ENCODE measurements around the gene UGT1A10. TPM values are rescaled to one million over a fixed set of nuclear protein-coding genes. Genes with fewer than 3 reads are reported as not detected.

Gene UGT1A10
- total and polyA plus RNA-seq, 2 donors (not counting 1 experiment from before 2014, with no cell fraction given): not detected

DNA sequence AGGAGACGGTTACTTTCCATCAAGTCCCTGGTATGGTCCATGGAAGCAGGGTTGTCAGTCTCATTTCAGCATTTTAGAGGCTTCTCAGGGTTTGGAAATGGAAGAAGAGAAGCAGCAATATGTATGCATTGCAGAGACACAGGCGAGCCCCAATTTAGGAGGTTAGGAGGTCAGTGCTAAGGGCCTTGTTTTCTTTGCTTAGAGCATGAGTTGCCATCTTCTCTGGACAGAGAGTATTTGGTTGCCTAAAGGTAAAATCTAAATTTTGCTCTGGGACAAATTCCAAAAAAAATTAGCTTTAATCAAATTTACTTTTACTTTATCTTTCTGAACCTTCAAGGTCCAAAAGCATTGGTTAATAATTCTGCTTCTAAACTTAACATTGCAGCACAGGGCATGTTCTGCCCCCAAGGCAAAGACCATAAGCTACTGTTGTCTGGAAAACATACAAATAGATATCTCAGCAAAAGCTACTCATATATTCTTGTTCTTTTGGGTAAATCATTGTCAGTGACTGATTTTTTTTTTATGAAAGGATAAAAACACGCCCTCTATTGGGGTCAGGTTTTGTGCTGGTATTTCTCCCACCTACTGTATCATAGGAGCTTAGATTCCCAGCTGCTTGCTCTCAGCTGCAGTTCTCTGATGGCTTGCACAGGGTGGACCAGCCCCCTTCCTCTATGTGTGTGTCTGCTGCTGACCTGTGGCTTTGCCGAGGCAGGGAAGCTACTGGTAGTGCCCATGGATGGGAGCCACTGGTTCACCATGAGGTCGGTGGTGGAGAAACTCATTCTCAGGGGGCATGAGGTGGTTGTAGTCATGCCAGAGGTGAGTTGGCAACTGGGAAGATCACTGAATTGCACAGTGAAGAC lies 35.3 kb downstream of the UGT1A10 start, which contains the start of gene UGT1A9:
Gene UGT1A9, plus strand, starts transcription at position 609 of the 872 bp plus-strand sequence. Its CDS starts 37 bp downstream, at position 646.
- H3K27ac ChIP-seq (ENCODE audit: low read length in 2 of 2): no peak within 1 kb of the TSS
- H3K9ac ChIP-seq (ENCODE audit: low read length): no peak within 1 kb of the TSS
- DNase-seq (no peak), ATAC-seq (ENCODE audit: low read depth) (no peak)
- no peaks in the 10 kb centered on the region for H3K9me3 ChIP-seq (ENCODE audit: control extremely low read depth in 1 of 3, control insufficient read depth in 2 of 3, insufficient read depth in 1 of 3, low read length in 2 of 3)
- Mint-ChIP-seq H3K9me3 (ENCODE audit: insufficient read depth) (no peaks in the 10 kb centered on the region), H3K4me3 (no peak within 1 kb of the TSS), H3K27me3 (peaks cover 23% of the 10 kb centered on the region), H3K27ac (no peak within 1 kb of the TSS), H3K4me1 (no peaks in the 10 kb centered on the region)
- H3K4me3 ChIP-seq (ENCODE audit: control extremely low read depth in 1 of 5, extremely low read depth in 1 of 5, insufficient read depth in 1 of 5, low read depth in 2 of 5, low read length in 4 of 5): no peak within 1 kb of the TSS
- WGBS (ENCODE audit: insufficient coverage): 90% methylated on average over 3 of the region's 5 CpGs
- H3K4me1 ChIP-seq (ENCODE audit: control insufficient read depth in 2 of 2, insufficient read depth in 2 of 2, low read length in 2 of 2): no peaks in the 10 kb centered on the region
- H2AFZ ChIP-seq (ENCODE audit: insufficient read depth, low read depth, low read length, poor library complexity, severe bottlenecking): no peak within 1 kb of the TSS
- TF ChIP-seq, protein P1, sequence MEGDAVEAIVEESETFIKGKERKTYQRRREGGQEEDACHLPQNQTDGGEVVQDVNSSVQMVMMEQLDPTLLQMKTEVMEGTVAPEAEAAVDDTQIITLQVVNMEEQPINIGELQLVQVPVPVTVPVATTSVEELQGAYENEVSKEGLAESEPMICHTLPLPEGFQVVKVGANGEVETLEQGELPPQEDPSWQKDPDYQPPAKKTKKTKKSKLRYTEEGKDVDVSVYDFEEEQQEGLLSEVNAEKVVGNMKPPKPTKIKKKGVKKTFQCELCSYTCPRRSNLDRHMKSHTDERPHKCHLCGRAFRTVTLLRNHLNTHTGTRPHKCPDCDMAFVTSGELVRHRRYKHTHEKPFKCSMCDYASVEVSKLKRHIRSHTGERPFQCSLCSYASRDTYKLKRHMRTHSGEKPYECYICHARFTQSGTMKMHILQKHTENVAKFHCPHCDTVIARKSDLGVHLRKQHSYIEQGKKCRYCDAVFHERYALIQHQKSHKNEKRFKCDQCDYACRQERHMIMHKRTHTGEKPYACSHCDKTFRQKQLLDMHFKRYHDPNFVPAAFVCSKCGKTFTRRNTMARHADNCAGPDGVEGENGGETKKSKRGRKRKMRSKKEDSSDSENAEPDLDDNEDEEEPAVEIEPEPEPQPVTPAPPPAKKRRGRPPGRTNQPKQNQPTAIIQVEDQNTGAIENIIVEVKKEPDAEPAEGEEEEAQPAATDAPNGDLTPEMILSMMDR (IDR thresholded peaks at IDR 0.05): no peak
- no peak for TF ChIP-seq EZH2 (IDR thresholded peaks at IDR 0.05; ENCODE audit: borderline replicate concordance, insufficient read depth, low read depth, low read length, poor library complexity, severe bottlenecking)
- H4K20me1 ChIP-seq (ENCODE audit: control insufficient read depth, insufficient read depth, low read length, poor library complexity, severe bottlenecking): no peaks in the 10 kb centered on the region
- no peaks in the 10 kb centered on the region for H3K79me2 ChIP-seq (ENCODE audit: control insufficient read depth, insufficient read depth, low read length)
- H3K27me3 ChIP-seq (replicated peaks in 1 of 4; ENCODE audit: control extremely low read depth in 1 of 4, control insufficient read depth in 3 of 4, insufficient read depth in 4 of 4, low read length in 3 of 4): peaks cover 0 to 3% (median 0%) of the 10 kb centered on the region in 4 experiments
- no peaks in the 10 kb centered on the region for H3K36me3 ChIP-seq (replicated peaks in 1 of 2; ENCODE audit: control extremely low read depth in 1 of 2, control insufficient read depth in 1 of 2, extremely low read depth in 1 of 2, insufficient read depth in 2 of 2, low read length in 1 of 2)
- intact Hi-C loops (cut with micrococcal nuclease): no loop called here
- CTCF ChIA-PET: no interaction called here
- POLR2A ChIA-PET: no interaction called here
- no peak within 1 kb of the TSS for H3K4me2 ChIP-seq (replicated peaks; ENCODE audit: low read depth, low read length, poor library complexity, severe bottlenecking)

DNA sequence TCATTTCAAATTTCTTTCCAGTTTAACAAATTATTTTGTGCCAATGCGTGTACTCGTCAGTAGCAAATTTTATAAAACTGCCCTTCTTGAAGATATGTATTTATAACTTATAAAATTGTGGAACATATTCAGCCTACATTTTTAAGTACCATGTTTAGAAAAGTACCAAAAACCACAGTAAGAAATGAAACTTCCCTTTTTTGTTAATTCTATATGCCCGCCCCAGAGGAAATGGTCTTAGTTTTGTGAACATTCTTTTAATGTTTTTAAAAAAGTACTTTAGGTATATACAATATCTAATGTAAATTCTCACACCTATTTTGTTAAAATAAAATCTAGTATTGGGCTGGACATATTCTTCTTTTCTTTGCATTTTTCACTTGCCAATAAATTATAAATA lies 36.6 kb downstream of the UGT1A10 start:
- TF ChIP-seq EZH2 (IDR thresholded peaks at IDR 0.05; ENCODE audit: borderline replicate concordance, insufficient read depth, low read depth, low read length, poor library complexity, severe bottlenecking): no peak
- TF ChIP-seq, protein P1 (IDR thresholded peaks at IDR 0.05): no peak
- POLR2A ChIA-PET: no interaction called here
- Histone ChIP-seq H3K4me1 (ENCODE audit: control insufficient read depth in 2 of 2, insufficient read depth in 2 of 2, low read length in 2 of 2) (no peaks in the 10 kb centered on the region), H3K4me2 (replicated peaks; ENCODE audit: low read depth, low read length, poor library complexity, severe bottlenecking) (no peak overlapping the region), H3K4me3 (ENCODE audit: control extremely low read depth in 1 of 5, extremely low read depth in 1 of 5, insufficient read depth in 1 of 5, low read depth in 2 of 5, low read length in 4 of 5) (no peak overlapping the region), H3K36me3 (replicated peaks in 1 of 2; ENCODE audit: control extremely low read depth in 1 of 2, control insufficient read depth in 1 of 2, extremely low read depth in 1 of 2, insufficient read depth in 2 of 2, low read length in 1 of 2) (no peaks in the 10 kb centered on the region), H3K27me3 (replicated peaks in 1 of 4; ENCODE audit: control extremely low read depth in 1 of 4, control insufficient read depth in 3 of 4, insufficient read depth in 4 of 4, low read length in 3 of 4) (peaks cover 0 to 3% (median 0%) of the 10 kb centered on the region in 4 experiments), H3K9ac (ENCODE audit: low read length) (no peak overlapping the region), H2AFZ (ENCODE audit: insufficient read depth, low read depth, low read length, poor library complexity, severe bottlenecking) (no peak overlapping the region), H3K79me2 (ENCODE audit: control insufficient read depth, insufficient read depth, low read length) (no peaks in the 10 kb centered on the region), H4K20me1 (ENCODE audit: control insufficient read depth, insufficient read depth, low read length, poor library complexity, severe bottlenecking) (no peaks in the 10 kb centered on the region), H3K9me3 (ENCODE audit: control extremely low read depth in 1 of 3, control insufficient read depth in 2 of 3, insufficient read depth in 1 of 3, low read length in 2 of 3) (no peaks in the 10 kb centered on the region), H3K27ac (ENCODE audit: low read length in 2 of 2) (no peak overlapping the region)
- H3K27ac Mint-ChIP-seq: no peak overlapping the region
- ATAC-seq (ENCODE audit: low read depth) (no peak), DNase-seq (no peak)
- H3K27me3 Mint-ChIP-seq: peaks cover 28% of the 10 kb centered on the region
- H3K9me3 Mint-ChIP-seq (ENCODE audit: insufficient read depth): no peaks in the 10 kb centered on the region
- H3K4me3 Mint-ChIP-seq: no peak overlapping the region
- intact Hi-C loops (cut with micrococcal nuclease): no loop called here
- WGBS (ENCODE audit: insufficient coverage): no CpG with 5 or more reads among the region's 3 CpGs
- CTCF ChIA-PET: no interaction called here
- H3K4me1 Mint-ChIP-seq: no peaks in the 10 kb centered on the region
